ENCODE results near the gene LRP5. TPM values are rescaled to one million over a fixed set of nuclear protein-coding genes. Genes with fewer than 3 reads are reported as not detected.

The LRP5 gene
- total RNA-seq, 1 experiment from 2014 or later, result 55.2 TPM

- no peak for TF ChIP-seq EGR1 (IDR thresholded peaks at IDR 0.05; ENCODE audit: low read depth)
Observed at GRCh38 chr11:68367252-68367651, 54.9 kb downstream of the LRP5 start (continued).

GRCh38 chr11:68369756-68370155 is 57.4 kb downstream of the LRP5 start:
- RAD21 ChIA-PET (ENCODE audit: low non-redundant PET in 1 of 2, low total read pairs in 2 of 2, uncharacterized antibody in 2 of 2, unreplicated experiment in 2 of 2), result no interaction called here
- no peak overlapping the region for H2AFZ ChIP-seq (ENCODE audit: low read depth, low read length, poor library complexity, severe bottlenecking)
- intact Hi-C loops (cut with micrococcal nuclease), result no loop called here
- no peak overlapping the region for H3K4me2 ChIP-seq (ENCODE audit: low read length)
- peaks cover 3 to 10% of the 10 kb centered on the region in 2 experiments; a peak in 3 of 4 replicates for H3K36me3 ChIP-seq (ENCODE audit: control insufficient read depth in 1 of 2, insufficient read depth in 2 of 2, low read length in 2 of 2)
- H3K9ac ChIP-seq (ENCODE audit: low read length), result no peak overlapping the region
- CTCF ChIA-PET, result no interaction called here
- no peaks in the 10 kb centered on the region for H3K9me2 ChIP-seq (ENCODE audit: insufficient read depth)
- TF ChIP-seq ZFX (IDR thresholded peaks at IDR 0.05), result no peak
- no peak for TF ChIP-seq FOSL1 (IDR thresholded peaks at IDR 0.05; ENCODE audit: low read depth)
- no peak for TF ChIP-seq MAX (IDR thresholded peaks at IDR 0.05)
- no peak for TF ChIP-seq CTCF (IDR thresholded peaks at IDR 0.05 in 2 of 3, conservative IDR thresholded peaks at IDR 0.05 in 1 of 3; ENCODE audit: borderline replicate concordance in 1 of 3, insufficient read depth in 1 of 3, low read depth in 2 of 3, low read length in 2 of 3)
- TF ChIP-seq EZH2phosphoT487 (IDR thresholded peaks at IDR 0.05; ENCODE audit: borderline replicate concordance), result no peak
- H3K27me3 ChIP-seq (ENCODE audit: insufficient read depth, low read length), result no peaks in the 10 kb centered on the region
- no peak overlapping the region for H3K27ac ChIP-seq (ENCODE audit: low read depth, low read length)
- BruUV-seq (replicated peaks), result no TSS peak
- ATAC-seq (no peak), DNase-seq (ENCODE audit: low read depth, low spot score) (no peak)
- POLR2A ChIA-PET, result no interaction called here
- H4K20me1 ChIP-seq (ENCODE audit: insufficient read depth), result no peaks in the 10 kb centered on the region
- H3K9me3 ChIP-seq (ENCODE audit: control insufficient read depth in 1 of 2, insufficient read depth in 1 of 2, low read depth in 1 of 2, low read length in 2 of 2), result no peaks in the 10 kb centered on the region
- H3K4me3 ChIP-seq (replicated peaks in 1 of 2; ENCODE audit: low read depth in 1 of 2, low read length in 2 of 2), result no peak overlapping the region
- H3K4me1 ChIP-seq (ENCODE audit: control insufficient read depth in 1 of 2, insufficient read depth in 2 of 2, low read length in 2 of 2), result no peaks in the 10 kb centered on the region
- H3K79me2 ChIP-seq (ENCODE audit: insufficient read depth, low read length), result no peaks in the 10 kb centered on the region

Measured in HCT116 (cell line).